HCT116 (cell line): ENCODE measurements around the gene APH1B.

Source experiments
- EZH2 ChIP-seq: fragments of 200-600 bp; sonication (generic); IDR thresholded peaks from 2 replicates; pipeline ENCODE4 v1.6.1; 2017; ENCODE audit warnings: antibody characterized with exemption, mixed run types
- JUND ChIP-seq: IDR thresholded peaks from 2 replicates; pipeline ENCODE4 v1.6.1; 2012
- POLR2A ChIP-seq: IDR thresholded peaks from 2 replicates; pipeline ENCODE4 v1.7.0; 2011; ENCODE audit warnings: borderline replicate concordance; ENCODE audit not compliant: insufficient read depth, insufficient read length; ENCODE audit errors: extremely low read depth
- SRF ChIP-seq: IDR thresholded peaks from 2 replicates; pipeline ENCODE4 v1.6.1; 2012; ENCODE audit warnings: low read depth
- TF ChIP-seq, protein P1 (sequence below), 3 experiments: fragments of 200-600 bp in 1 of 3; sonication (generic) in 1 of 3; IDR thresholded peaks in 2 of 3; conservative IDR thresholded peaks in 1 of 3; 2 replicates each; pipeline ENCODE4 v1.5.1; 2012 to 2017; ENCODE audit warnings: low read depth in 2 of 3, low read length in 2 of 3, antibody characterized with exemption in 1 of 3, borderline replicate concordance in 1 of 3, control low read depth in 1 of 3, mild to moderate bottlenecking in 1 of 3, mixed read lengths in 1 of 3, mixed run types in 1 of 3, moderate library complexity in 1 of 3; ENCODE audit not compliant: insufficient read depth in 1 of 3
- TF ChIP-seq, protein P2 (sequence below): IDR thresholded peaks from 2 replicates; pipeline ENCODE4 v1.6.1; 2012

DNA sequence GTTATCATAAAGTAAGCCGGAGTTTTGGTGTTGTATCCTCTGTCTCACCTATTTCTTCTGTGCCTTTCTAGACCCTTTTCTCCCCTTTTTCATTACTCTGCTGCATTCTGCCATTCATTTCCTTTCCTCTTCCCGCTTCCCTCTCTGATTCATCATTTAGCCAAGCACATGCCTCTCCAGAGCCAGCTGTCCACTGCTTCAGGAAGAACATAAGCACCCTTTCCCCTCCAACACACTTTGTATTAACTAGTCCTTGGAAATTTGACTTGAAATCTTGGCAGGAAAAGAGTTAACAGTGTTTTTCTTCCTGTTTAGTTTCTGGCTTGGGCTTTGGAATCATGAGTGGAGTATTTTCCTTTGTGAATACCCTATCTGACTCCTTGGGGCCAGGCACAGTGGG is 9.7 kb downstream of the APH1B start:
- TF ChIP-seq EZH2: no peak
- TF ChIP-seq, protein P1, sequence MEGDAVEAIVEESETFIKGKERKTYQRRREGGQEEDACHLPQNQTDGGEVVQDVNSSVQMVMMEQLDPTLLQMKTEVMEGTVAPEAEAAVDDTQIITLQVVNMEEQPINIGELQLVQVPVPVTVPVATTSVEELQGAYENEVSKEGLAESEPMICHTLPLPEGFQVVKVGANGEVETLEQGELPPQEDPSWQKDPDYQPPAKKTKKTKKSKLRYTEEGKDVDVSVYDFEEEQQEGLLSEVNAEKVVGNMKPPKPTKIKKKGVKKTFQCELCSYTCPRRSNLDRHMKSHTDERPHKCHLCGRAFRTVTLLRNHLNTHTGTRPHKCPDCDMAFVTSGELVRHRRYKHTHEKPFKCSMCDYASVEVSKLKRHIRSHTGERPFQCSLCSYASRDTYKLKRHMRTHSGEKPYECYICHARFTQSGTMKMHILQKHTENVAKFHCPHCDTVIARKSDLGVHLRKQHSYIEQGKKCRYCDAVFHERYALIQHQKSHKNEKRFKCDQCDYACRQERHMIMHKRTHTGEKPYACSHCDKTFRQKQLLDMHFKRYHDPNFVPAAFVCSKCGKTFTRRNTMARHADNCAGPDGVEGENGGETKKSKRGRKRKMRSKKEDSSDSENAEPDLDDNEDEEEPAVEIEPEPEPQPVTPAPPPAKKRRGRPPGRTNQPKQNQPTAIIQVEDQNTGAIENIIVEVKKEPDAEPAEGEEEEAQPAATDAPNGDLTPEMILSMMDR (IDR thresholded peaks at IDR 0.05 in 2 of 3, conservative IDR thresholded peaks at IDR 0.05 in 1 of 3; ENCODE audit: borderline replicate concordance in 1 of 3, insufficient read depth in 1 of 3, low read depth in 2 of 3, low read length in 2 of 3): no peak
- TF ChIP-seq SRF: no peak
- no peak for TF ChIP-seq JUND
- TF ChIP-seq, protein P2, sequence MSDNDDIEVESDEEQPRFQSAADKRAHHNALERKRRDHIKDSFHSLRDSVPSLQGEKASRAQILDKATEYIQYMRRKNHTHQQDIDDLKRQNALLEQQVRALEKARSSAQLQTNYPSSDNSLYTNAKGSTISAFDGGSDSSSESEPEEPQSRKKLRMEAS: no peak
- no peak for TF ChIP-seq POLR2A
